CD4-positive, alpha-beta memory T cell (primary cell): ENCODE data around the gene NUAK2. TPM values are rescaled to one million over a fixed set of nuclear protein-coding genes. Genes with fewer than 3 reads are reported as not detected.
A peak's percentile ranks its signal among the peaks of the same experiment; 100 is the strongest.

Source experiments
- CTCF ChIA-PET: fragments of 350-600 bp; sonication (Branson Sonifier 250); formaldehyde crosslinking; loops from one replicate; lab custom pipeline; 2021; ENCODE audit warnings: inconsistent platforms; ENCODE audit not compliant: partially characterized antibody; lab: Charles Lee
- POLR2A ChIA-PET: fragments of 350-600 bp; sonication (Branson Sonifier 250); formaldehyde crosslinking; loops from one replicate; lab custom pipeline; 2021; ENCODE audit not compliant: partially characterized antibody; lab: Charles Lee
- DNase-seq, 5 donors: peaks; one replicate each; pipeline versions ENCODE4 v3.0.0 to v3.0.0-alpha.2; 2020 to 2022; ENCODE audit warnings: mixed read lengths in 1 of 5
- H3K27ac ChIP-seq: one replicate; pipeline ENCODE4 v1.7.0; 2013; ENCODE audit warnings: low read depth, low read length
- H3K27me3 ChIP-seq: 2 replicates; pipeline ENCODE4 v1.7.0; 2013; ENCODE audit warnings: mild to moderate bottlenecking, low read length, moderate library complexity; ENCODE audit not compliant: insufficient read depth
- H3K36me3 ChIP-seq: 2 replicates; pipeline ENCODE4 v1.7.0; 2013; ENCODE audit warnings: mild to moderate bottlenecking, low read length, moderate library complexity; ENCODE audit not compliant: insufficient read depth
- H3K4me1 ChIP-seq: 2 replicates; pipeline ENCODE4 v1.7.0; 2013; ENCODE audit warnings: mild to moderate bottlenecking, low read length, moderate library complexity; ENCODE audit not compliant: insufficient read depth
- H3K4me3 ChIP-seq, 2 donors: one replicate each; pipeline ENCODE4 v1.7.0; 2013; ENCODE audit warnings: low read length in 2 of 2, mild to moderate bottlenecking in 1 of 2
- H3K9me3 ChIP-seq, 2 donors: one replicate each; pipeline ENCODE4 v1.7.0; 2013; ENCODE audit warnings: low read length in 2 of 2, control low read depth in 1 of 2; ENCODE audit not compliant: control insufficient read depth in 1 of 2
- H3K27ac Mint-ChIP-seq, 7 donors: one replicate each; pipeline ENCODE4 v1.8.0; 2020 to 2021; ENCODE audit warnings: mixed read lengths in 7 of 7, mild to moderate bottlenecking in 6 of 7, inconsistent platforms in 3 of 7, moderate library complexity in 3 of 7
- H3K27me3 Mint-ChIP-seq, 2 donors: one replicate each; pipeline ENCODE4 v1.8.0; 2020 to 2021; ENCODE audit warnings: mixed read lengths in 2 of 2
- H3K36me3 Mint-ChIP-seq, 2 donors: one replicate each; pipeline ENCODE4 v1.8.0; 2020 to 2021; ENCODE audit warnings: mixed read lengths in 2 of 2, inconsistent platforms in 1 of 2, mild to moderate bottlenecking in 1 of 2
- H3K4me1 Mint-ChIP-seq, 4 donors: one replicate each; pipeline ENCODE4 v1.8.0; 2020 to 2021; ENCODE audit warnings: mixed read lengths in 4 of 4, mild to moderate bottlenecking in 1 of 4
- H3K4me3 Mint-ChIP-seq, 8 donors: one replicate each; pipeline ENCODE4 v1.8.0; 2020 to 2021; ENCODE audit warnings: mixed read lengths in 8 of 8, mild to moderate bottlenecking in 7 of 8, moderate library complexity in 6 of 8, inconsistent platforms in 3 of 8
- H3K9me3 Mint-ChIP-seq, 8 donors: one replicate each; pipeline ENCODE4 v1.8.0; 2020 to 2021; ENCODE audit warnings: mixed read lengths in 8 of 8, mild to moderate bottlenecking in 5 of 8, inconsistent platforms in 3 of 8, moderate library complexity in 1 of 8
- intact Hi-C: fragments of 100-400 bp; cut with micrococcal nuclease; formaldehyde crosslinking; loops from one replicate; pipeline ENCODE4 v1.15.1; 2023
- polyA plus RNA-seq, 2 donors: library from polyadenylated mRNA; unstranded; fragments of 300-500 nt; fragmentation: Illumina TruSeq; gene quantifications; one replicate each; pipeline ENCODE4 v1.2.3, GENCODE V29; 2021
- total RNA-seq, 2 experiments: library from RNA; stranded (reverse); gene quantifications; one replicate each; pipeline ENCODE4 v1.2.3, GENCODE V29; 2021

NUAK2 gene
- total and polyA plus RNA-seq, 4 experiments from 2014 or later, result 8.5 to 35.7 (median 32.7) TPM

DNA sequence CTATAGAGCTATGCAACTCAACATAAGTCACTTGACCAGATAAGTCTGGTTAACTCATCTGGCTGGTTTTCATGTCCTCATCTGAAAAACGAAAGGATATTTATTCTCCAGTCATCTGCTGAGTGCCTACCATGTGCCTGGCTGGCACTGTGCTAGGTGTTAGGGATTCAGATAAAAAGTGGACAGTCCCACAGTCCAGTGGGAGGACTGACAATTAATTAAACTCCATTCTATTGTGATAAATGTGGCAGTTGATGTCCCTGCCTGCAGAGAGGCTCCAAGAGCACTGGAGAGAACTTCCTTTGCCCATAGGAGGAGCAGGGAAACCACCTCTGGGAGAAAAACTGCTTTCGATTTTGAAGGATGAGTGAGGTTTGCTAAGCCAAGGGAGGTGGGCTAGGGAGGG lies 5.4 kb downstream of the NUAK2 start:
- POLR2A ChIA-PET, result interaction anchor here (22.4 kb wide), 1 partner anchor 35 kb away, joined by 1030 read pairs; no protein-coding TSS in a partner anchor
- Histone ChIP-seq H3K9me3 (no peaks in the 10 kb centered on the region), H3K36me3 (peaks cover 12% of the 10 kb centered on the region), H3K4me3 (no peak overlapping the region), H3K4me1 (peaks cover 84% of the 10 kb centered on the region), H3K27ac (peak overlapping the region; percentile 10), H3K27me3 (no peaks in the 10 kb centered on the region)
- Mint-ChIP-seq H3K4me3 (peak overlapping the region; percentile 36 to 98 (median 71)), H3K27me3 (no peaks in the 10 kb centered on the region), H3K9me3 (peaks cover 0 to 1% (median 0%) of the 10 kb centered on the region in 8 donors), H3K4me1 (peaks cover 69 to 97% (median 85%) of the 10 kb centered on the region in 4 donors), H3K27ac (peak overlapping the region in 6 of 7 donors; percentile 19 to 90 (median 82)), H3K36me3 (peaks cover 18 to 39% of the 10 kb centered on the region in 2 donors)
- CTCF ChIA-PET, result interaction anchor here (3.0 to 23.6 kb wide), 2 partner anchors 9 to 37 kb away, joined by 29 to 1429 read pairs; no protein-coding TSS in a partner anchor
- peak in 1 of 5 donors; percentile 13 for DNase-seq
- intact Hi-C loops, result loop anchor here (2.0 to 5.0 kb wide), 2 partner anchors 17 to 89 kb away; partner anchors contain the start of gene TMCC2

DNA sequence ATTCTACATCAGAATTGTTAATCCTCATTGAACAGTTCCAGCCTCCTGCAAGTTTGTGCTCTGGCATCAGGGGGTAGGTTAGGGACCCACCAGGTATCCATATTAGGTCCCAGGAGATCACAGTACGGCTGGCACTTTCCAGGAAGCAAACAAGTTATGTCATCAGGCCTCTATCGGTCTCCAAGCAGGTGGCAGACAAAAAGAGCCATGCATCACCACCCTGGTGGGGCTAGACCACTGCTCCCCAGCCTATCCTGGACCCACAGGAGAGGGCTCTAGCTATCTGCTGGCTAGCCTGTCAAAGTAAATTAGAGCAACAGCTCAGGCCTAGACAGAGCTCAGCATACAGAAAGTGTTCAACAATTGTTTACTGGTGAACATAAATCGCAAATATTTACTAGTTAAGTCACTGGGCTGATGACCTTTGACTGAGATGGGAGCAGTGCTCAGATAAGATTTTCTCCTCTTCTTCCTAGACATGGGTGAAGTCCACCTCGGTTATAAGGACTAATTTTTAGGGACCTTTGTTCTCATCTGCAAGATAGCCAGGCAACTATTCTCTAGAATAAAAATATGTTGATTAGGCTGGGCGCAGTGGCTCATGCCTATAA lies 6.4 kb downstream of the NUAK2 start:
- peaks cover 28 to 44% of the 10 kb centered on the region in 2 donors for H3K36me3 Mint-ChIP-seq
- no peaks in the 10 kb centered on the region for H3K27me3 ChIP-seq
- peaks cover 72 to 98% (median 87%) of the 10 kb centered on the region in 4 donors for H3K4me1 Mint-ChIP-seq
- peak overlapping the region; percentile 34 to 88 (median 84) for H3K27ac Mint-ChIP-seq
- no peaks in the 10 kb centered on the region for H3K9me3 ChIP-seq
- intact Hi-C loops, result loop anchor here (5.0 kb wide), 1 partner anchor 88 kb away; the partner anchor contains the start of gene TMCC2
- H3K27me3 Mint-ChIP-seq, result no peaks in the 10 kb centered on the region
- H3K4me3 Mint-ChIP-seq, result peak overlapping the region; percentile 48 to 93 (median 85)
- H3K4me3 ChIP-seq, result no peak overlapping the region
- peaks cover 23% of the 10 kb centered on the region for H3K36me3 ChIP-seq
- DNase-seq, result no peak
- H3K9me3 Mint-ChIP-seq, result no peaks in the 10 kb centered on the region
- no peak overlapping the region for H3K27ac ChIP-seq
- peaks cover 93% of the 10 kb centered on the region for H3K4me1 ChIP-seq
- CTCF ChIA-PET, result interaction anchor here (1.2 to 23.6 kb wide), 6 partner anchors 10 to 39 kb away, joined by 3 to 1429 read pairs (median 4); no protein-coding TSS in a partner anchor
- POLR2A ChIA-PET, result interaction anchor here (1.6 to 22.4 kb wide), 3 partner anchors 10 to 34 kb away, joined by 5 to 1030 read pairs (median 11); no protein-coding TSS in a partner anchor

DNA sequence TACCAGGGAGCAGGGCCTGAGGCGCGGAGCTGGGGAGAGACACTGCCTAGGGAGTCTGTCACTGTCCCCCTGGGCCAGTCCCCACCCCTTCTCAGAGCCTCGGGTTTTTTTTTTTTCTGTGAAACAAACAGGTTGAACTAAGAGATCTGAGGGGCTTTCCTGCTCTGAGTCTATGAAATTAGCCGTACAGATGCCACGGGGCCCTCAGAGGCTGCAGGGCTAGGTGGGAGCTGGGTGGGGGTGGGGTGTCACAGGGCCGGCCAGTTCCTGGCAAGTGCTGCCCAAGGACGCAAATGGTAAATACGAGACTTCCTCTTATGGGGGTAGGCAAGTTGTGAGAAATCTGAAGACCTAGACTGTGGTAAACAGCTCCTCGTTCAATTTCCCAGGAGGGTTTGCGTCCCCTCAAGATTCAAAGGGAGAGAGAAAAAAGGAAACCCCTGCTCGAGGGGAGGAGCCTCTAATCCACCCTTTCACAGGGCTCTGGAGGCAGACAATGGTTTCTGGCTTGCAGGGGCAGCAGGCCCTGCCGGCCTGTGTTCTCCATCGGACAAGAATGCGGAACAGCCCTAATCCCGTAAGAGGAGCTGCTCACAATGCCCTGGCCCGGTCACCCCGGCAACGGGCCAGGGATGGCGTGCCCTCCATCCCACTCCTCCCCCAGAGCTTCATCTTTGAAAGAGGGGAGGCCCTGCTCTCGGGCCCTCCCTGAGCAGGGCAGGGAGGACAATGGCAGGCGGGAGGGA lies 7.8 kb downstream of the NUAK2 start:
- peak overlapping the region; percentile 81 to 95 (median 88) for H3K27ac Mint-ChIP-seq
- Histone ChIP-seq H3K27ac (peak overlapping the region; percentile 2), H3K36me3 (peaks cover 37% of the 10 kb centered on the region), H3K4me1 (peaks cover 86% of the 10 kb centered on the region), H3K9me3 (no peaks in the 10 kb centered on the region), H3K4me3 (peak overlapping the region; percentile 17 to 20), H3K27me3 (no peaks in the 10 kb centered on the region)
- no peaks in the 10 kb centered on the region for H3K9me3 Mint-ChIP-seq
- peaks cover 34 to 49% of the 10 kb centered on the region in 2 donors for H3K36me3 Mint-ChIP-seq
- H3K4me3 Mint-ChIP-seq, result peak overlapping the region; percentile 82 to 93 (median 86)
- peak in 2 of 5 donors; percentile 18 to 54 for DNase-seq
- peaks cover 66 to 95% (median 78%) of the 10 kb centered on the region in 4 donors for H3K4me1 Mint-ChIP-seq
- ChIA-PET POLR2A (interaction anchor here (0.7 to 22.4 kb wide), 7 partner anchors 8 to 172 kb away, joined by 3 to 1030 read pairs (median 4); no protein-coding TSS in a partner anchor), CTCF (interaction anchor here (0.7 to 23.6 kb wide), 7 partner anchors 12 to 40 kb away, joined by 3 to 1429 read pairs (median 3); no protein-coding TSS in a partner anchor)
- no peaks in the 10 kb centered on the region for H3K27me3 Mint-ChIP-seq
- intact Hi-C loops, result loop anchor here (1.0 kb wide), 2 partner anchors 28 to 38 kb away; no protein-coding TSS in a partner anchor

DNA sequence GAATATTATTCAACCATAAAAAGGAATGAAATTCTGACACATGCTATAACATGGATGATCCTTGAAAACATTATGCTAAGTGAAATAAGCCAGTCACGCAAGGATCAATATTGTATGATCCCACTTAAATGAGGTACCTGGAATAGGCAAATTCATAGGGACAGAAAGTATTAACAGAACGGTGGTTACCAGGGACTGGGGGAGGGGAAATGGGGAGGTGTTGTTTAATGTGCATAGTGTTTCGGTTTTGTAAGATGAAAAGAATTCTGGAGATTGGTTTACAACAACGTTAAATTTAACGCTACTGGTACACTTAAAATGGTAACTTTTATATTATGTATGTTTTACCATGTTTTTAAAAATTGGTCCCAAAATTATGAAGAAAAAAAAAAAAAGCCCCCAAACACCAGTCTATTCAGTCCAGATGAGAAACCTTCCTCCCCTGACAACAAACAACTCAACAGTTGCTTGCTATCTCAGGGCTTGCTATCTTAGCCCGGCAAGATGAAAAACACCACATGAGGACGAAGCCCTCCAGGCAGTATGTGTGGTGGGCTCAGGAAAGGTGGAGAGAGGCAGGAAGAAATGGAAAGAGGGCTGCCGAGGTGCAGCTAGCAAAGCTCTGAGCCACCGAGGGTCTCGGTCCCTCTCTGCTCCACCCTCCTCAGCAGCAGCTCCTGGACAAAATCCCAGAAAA lies 8.5 kb downstream of the NUAK2 start:
- H3K27me3 Mint-ChIP-seq, result no peaks in the 10 kb centered on the region
- ChIA-PET POLR2A (interaction anchor here (0.5 to 22.4 kb wide), 6 partner anchors 9 to 171 kb away, joined by 3 to 1030 read pairs (median 4); no protein-coding TSS in a partner anchor), CTCF (interaction anchor here (0.7 to 23.6 kb wide), 3 partner anchors 12 to 34 kb away, joined by 3 to 1429 read pairs (median 29); no protein-coding TSS in a partner anchor)
- peaks cover 44% of the 10 kb centered on the region for H3K36me3 ChIP-seq
- H3K27me3 ChIP-seq, result no peaks in the 10 kb centered on the region
- H3K9me3 ChIP-seq, result no peaks in the 10 kb centered on the region
- peak overlapping the region; percentile 82 to 95 (median 88) for H3K27ac Mint-ChIP-seq
- peak overlapping the region; percentile 82 to 93 (median 86) for H3K4me3 Mint-ChIP-seq
- intact Hi-C loops, result loop anchor here (1.0 kb wide), 2 partner anchors 28 to 38 kb away; no protein-coding TSS in a partner anchor
- peaks cover 81% of the 10 kb centered on the region for H3K4me1 ChIP-seq
- peak overlapping the region; percentile 2 for H3K27ac ChIP-seq
- H3K4me3 ChIP-seq, result peak overlapping the region; percentile 3 to 17
- H3K9me3 Mint-ChIP-seq, result no peaks in the 10 kb centered on the region
- H3K4me1 Mint-ChIP-seq, result peaks cover 59 to 95% (median 76%) of the 10 kb centered on the region in 4 donors
- peaks cover 37 to 55% of the 10 kb centered on the region in 2 donors for H3K36me3 Mint-ChIP-seq
- DNase-seq, result no peak

DNA sequence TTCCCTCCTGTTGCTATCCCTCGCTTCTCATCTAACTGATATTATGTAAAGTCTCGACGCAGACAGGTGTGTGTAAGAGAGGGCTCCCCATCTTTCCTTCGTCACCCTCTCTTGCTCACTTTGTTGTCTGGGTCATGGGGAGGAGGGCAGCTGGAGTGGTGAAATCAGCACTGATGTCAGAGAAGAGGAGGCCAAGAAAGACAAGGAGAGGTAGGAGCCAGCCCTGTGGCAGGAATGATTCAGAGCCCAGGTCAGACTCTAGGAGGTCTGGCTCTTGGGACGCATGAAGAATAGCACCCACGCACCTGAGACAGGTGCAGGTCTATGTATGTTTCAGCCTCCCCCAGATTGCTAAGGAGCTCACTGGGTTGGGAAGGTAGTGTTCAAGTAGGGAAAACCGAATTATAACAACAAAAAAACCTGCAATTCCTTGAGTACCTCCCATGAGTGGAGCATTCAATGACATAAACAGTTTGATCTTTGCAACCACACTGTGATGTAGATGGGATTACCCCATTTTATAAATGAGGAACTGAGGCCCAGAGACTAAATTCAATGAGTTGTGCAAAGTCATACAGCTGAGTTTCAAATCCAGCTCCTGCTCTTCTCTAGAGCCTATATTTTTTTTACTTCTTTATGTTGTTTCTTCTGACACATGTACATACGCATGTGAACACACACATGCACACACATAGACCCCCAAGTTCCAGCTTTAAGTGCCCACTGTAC lies 10.4 kb downstream of the NUAK2 start:
- peaks cover 55 to 69% of the 10 kb centered on the region in 2 donors for H3K36me3 Mint-ChIP-seq
- intact Hi-C loops, result no loop called here
- POLR2A ChIA-PET, result interaction anchor here (0.7 to 22.4 kb wide), 5 partner anchors 8 to 30 kb away, joined by 3 to 1030 read pairs (median 4); partner anchors contain the start of gene NUAK2
- Histone ChIP-seq H3K4me3 (no peak overlapping the region), H3K9me3 (no peaks in the 10 kb centered on the region), H3K4me1 (peaks cover 73% of the 10 kb centered on the region), H3K27ac (no peak overlapping the region), H3K27me3 (no peaks in the 10 kb centered on the region), H3K36me3 (peaks cover 63% of the 10 kb centered on the region)
- H3K4me3 Mint-ChIP-seq, result no peak overlapping the region
- H3K27ac Mint-ChIP-seq, result peak overlapping the region; percentile 32 to 77 (median 53)
- no peak for DNase-seq
- no peaks in the 10 kb centered on the region for H3K27me3 Mint-ChIP-seq
- CTCF ChIA-PET, result interaction anchor here (0.8 to 23.6 kb wide), 5 partner anchors 10 to 32 kb away, joined by 3 to 1429 read pairs (median 4); no protein-coding TSS in a partner anchor
- peaks cover 43 to 92% (median 64%) of the 10 kb centered on the region in 4 donors for H3K4me1 Mint-ChIP-seq
- no peaks in the 10 kb centered on the region for H3K9me3 Mint-ChIP-seq

DNA sequence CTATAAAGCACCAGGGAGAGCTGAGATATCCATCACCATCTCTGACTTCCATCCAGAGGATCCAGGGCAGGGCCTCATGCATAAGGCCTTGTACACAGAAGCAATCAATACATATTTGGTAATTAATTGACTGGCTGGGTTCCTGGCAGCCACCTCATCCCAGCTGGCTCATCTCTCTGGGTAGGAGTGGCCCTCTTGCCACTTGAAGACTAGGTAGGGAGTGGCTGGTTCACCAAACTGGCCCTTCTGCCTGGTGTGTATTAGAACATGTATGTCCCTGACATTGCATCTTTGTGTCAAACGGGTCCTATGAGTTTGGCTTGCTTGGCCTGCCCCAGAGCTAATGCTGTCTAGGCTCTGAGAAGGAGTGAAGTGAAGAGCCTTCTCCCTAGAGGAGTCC lies 11.8 kb downstream of the NUAK2 start:
- H3K27ac ChIP-seq, result no peak overlapping the region

More for the DNA sequence above, 11.8 kb downstream of the NUAK2 start:
- Mint-ChIP-seq H3K27ac (peak overlapping the region in 4 of 7 donors; percentile 32 to 68 (median 44)), H3K36me3 (peaks cover 67 to 80% of the 10 kb centered on the region in 2 donors), H3K27me3 (no peaks in the 10 kb centered on the region), H3K4me1 (peaks cover 38 to 88% (median 58%) of the 10 kb centered on the region in 4 donors), H3K4me3 (no peak overlapping the region), H3K9me3 (no peaks in the 10 kb centered on the region)
- ChIA-PET POLR2A (interaction anchor here (1.3 to 22.4 kb wide), 2 partner anchors 12 to 29 kb away, joined by 7 to 1030 read pairs; partner anchors contain the start of gene NUAK2), CTCF (interaction anchor here (1.1 to 1.7 kb wide), 2 partner anchors 11 to 25 kb away, joined by 4 to 7 read pairs; partner anchors contain the start of gene NUAK2)
- no peaks in the 10 kb centered on the region for H3K27me3 ChIP-seq
- no peak overlapping the region for H3K4me3 ChIP-seq
- intact Hi-C loops, result no loop called here
- peaks cover 76% of the 10 kb centered on the region for H3K36me3 ChIP-seq
- DNase-seq, result no peak
- peaks cover 65% of the 10 kb centered on the region for H3K4me1 ChIP-seq
- no peaks in the 10 kb centered on the region for H3K9me3 ChIP-seq
